Right cardiac atrium (tissue), 5 donors: Measurements from ENCODE around the gene ABHD16B. TPM values are rescaled to one million over a fixed set of nuclear protein-coding genes. Genes with fewer than 3 reads are reported as not detected.
"Not testable (repeated sequence)": the region's sequence is repeated elsewhere in the genome, so short reads cannot be mapped to it uniquely, and the experiment has no call there.

Experiments used
- ATAC-seq, 2 donors: fragments of 200-7000 bp; cut with Tn5 transposase; one replicate each; pipeline versions ENCODE4 v1.8.0 to v1.9.1; 2020; ENCODE audit warnings: moderate library complexity in 2 of 2, mild to moderate bottlenecking in 1 of 2
- DNase-seq, 3 donors: peaks; one replicate each; pipeline ENCODE4 v3.0.0-alpha.2; 2020
- H3K27ac ChIP-seq: one replicate; pipeline ENCODE4 v1.5.1; 2013; ENCODE audit warnings: mild to moderate bottlenecking, low read length, control low read depth, moderate library complexity
- H3K27me3 ChIP-seq: one replicate; pipeline ENCODE4 v1.6.1; 2013; ENCODE audit not compliant: control insufficient read depth, insufficient read depth
- H3K4me1 ChIP-seq: one replicate; pipeline ENCODE4 v1.6.1; 2013; ENCODE audit warnings: low read length; ENCODE audit not compliant: control insufficient read depth, insufficient read depth
- H3K4me3 ChIP-seq: one replicate; pipeline ENCODE4 v1.5.1; 2013; ENCODE audit warnings: low read length, control low read depth
- H3K9me3 ChIP-seq: one replicate; pipeline ENCODE4 v1.6.1; 2013; ENCODE audit warnings: low read length; ENCODE audit not compliant: control insufficient read depth
- WGBS: extraction: QIAGEN DNeasy Blood & Tissue Kit; methylation state at CpG from one replicate; pipeline ENCODE4 v1.1.7; 2013; 5-methylcytosine and 5-hydroxymethylcytosine counted together
- intact Hi-C, 4 donors: fragments of 100-400 bp; cut with DNase I; formaldehyde crosslinking; loops; one replicate each; pipeline versions ENCODE4 v1.11.0 to v1.14.0; 2022 to 2023
- polyA plus RNA-seq: library from polyadenylated mRNA; stranded (reverse); fragments of 200-250 nt; gene quantifications from one replicate; pipeline ENCODE4 v1.2.3, GENCODE V29; 2013
- total RNA-seq, 4 donors: library from RNA; stranded (reverse); fragmentation: NEBNext Ultra II Directional; extraction: Animal tissue kit (Norgen Biotek cat#: 25700); gene quantifications; one replicate each; pipeline ENCODE4 v1.2.1, GENCODE V29; 2021
- donor health status: healthy with polysubstance abuse.
- donor health status: DM: no; HTN: yes; CAD: no.
- donor health status: DM: no; HTN: no; CAD: no.
- donor health status: DM: no; HTN: yes; CAD: no; lungs with severe emphysema.
- donor health status: DM: yes; HTN: yes; CAD: no.

Gene ABHD16B
- total and polyA plus RNA-seq, 5 donors: 0.54 TPM; not detected in 4

- intact Hi-C loops: no loop called here
- Histone ChIP-seq H3K27ac (peak overlapping the region; percentile 83), H3K4me1 (peaks cover 7% of the 10 kb centered on the region), H3K4me3 (no peak overlapping the region), H3K27me3 (no peaks in the 10 kb centered on the region), H3K9me3 (no peaks in the 10 kb centered on the region)
- WGBS: 27% methylated on average over 16 of the region's 16 CpGs
- peak; percentile 32 to 57 for ATAC-seq
- peak; percentile 52 to 74 (median 72) for DNase-seq
Observed at GRCh38 chr20:63847237-63848002, 13.9 kb upstream of the ABHD16B start.

GRCh38 chr20:63848003-63848911, 13.0 kb upstream of the ABHD16B start:
- Histone ChIP-seq H3K9me3 (no peaks in the 10 kb centered on the region), H3K27ac (peak overlapping the region; percentile 83), H3K4me1 (peaks cover 7% of the 10 kb centered on the region), H3K27me3 (no peaks in the 10 kb centered on the region), H3K4me3 (no peak overlapping the region)
- peak; percentile 31 to 54 for ATAC-seq
- intact Hi-C loops: no loop called here
- 59% methylated on average over 28 of the region's 28 CpGs for WGBS
- DNase-seq: peak; percentile 50 to 79 (median 78)

GRCh38 chr20:63850689-63851547, 10.4 kb upstream of the ABHD16B start:
- no peak overlapping the region for H3K27ac ChIP-seq
- peaks cover 12% of the 10 kb centered on the region for H3K4me1 ChIP-seq
- WGBS: 80% methylated on average over 27 of the region's 27 CpGs
- peak in 1 of 3 donors; percentile 10 for DNase-seq
- H3K4me3 ChIP-seq: no peak overlapping the region
- intact Hi-C loops: no loop called here
- ATAC-seq: no peak
- no peaks in the 10 kb centered on the region for H3K9me3 ChIP-seq
- H3K27me3 ChIP-seq: no peaks in the 10 kb centered on the region

GRCh38 chr20:63851548-63851943, 9.8 kb upstream of the ABHD16B start:
- ATAC-seq, H3K27me3 ChIP-seq, H3K9me3 ChIP-seq, H3K4me3 ChIP-seq, intact Hi-C loops, DNase-seq, H3K27ac ChIP-seq: not testable (repeated sequence)
- 86% methylated on average over 14 of the region's 14 CpGs for WGBS
- H3K4me1 ChIP-seq: peaks cover 10% of the 10 kb centered on the region

- WGBS: 67% methylated on average over 4 of the region's 4 CpGs
- H3K27me3 ChIP-seq, H3K4me1 ChIP-seq, H3K9me3 ChIP-seq, DNase-seq, ATAC-seq, intact Hi-C loops, H3K4me3 ChIP-seq: not testable (repeated sequence)
- H3K27ac ChIP-seq: peak overlapping the region; percentile 27
Observed at GRCh38 chr20:63853733-63854068, 7.6 kb upstream of the ABHD16B start.

GRCh38 chr20:63854069-63854765, 7.1 kb upstream of the ABHD16B start:
- peak; percentile 32 to 70 for ATAC-seq
- H3K9me3 ChIP-seq: no peaks in the 10 kb centered on the region
- DNase-seq: peak; percentile 59 to 78 (median 70)
- no peak overlapping the region for H3K4me3 ChIP-seq
- peak overlapping the region; percentile 68 for H3K27ac ChIP-seq
- no peaks in the 10 kb centered on the region for H3K27me3 ChIP-seq
- 21% methylated on average over 17 of the region's 17 CpGs for WGBS
- intact Hi-C loops: no loop called here
- H3K4me1 ChIP-seq: peaks cover 8% of the 10 kb centered on the region

GRCh38 chr20:63854766-63855362, 6.4 kb upstream of the ABHD16B start:
- WGBS: 9% methylated on average over 25 of the region's 26 CpGs
- intact Hi-C loops: loop anchor here in 1 of 4 donors (5.0 kb wide), 1 partner anchor 78 kb away; no protein-coding TSS in a partner anchor
- no peaks in the 10 kb centered on the region for H3K9me3 ChIP-seq
- H3K4me1 ChIP-seq: peaks cover 8% of the 10 kb centered on the region
- peak overlapping the region; percentile 8 for H3K4me3 ChIP-seq
- H3K27me3 ChIP-seq: no peaks in the 10 kb centered on the region
- DNase-seq (peak; percentile 59 to 87 (median 85)), ATAC-seq (peak; percentile 25 to 52)
- peak overlapping the region; percentile 68 for H3K27ac ChIP-seq

GRCh38 chr20:63855363-63856097, 5.8 kb upstream of the ABHD16B start:
- peak overlapping the region; percentile 8 for H3K4me3 ChIP-seq
- no peaks in the 10 kb centered on the region for H3K27me3 ChIP-seq
- 42% methylated on average over 36 of the region's 36 CpGs for WGBS
- DNase-seq: peak in 1 of 3 donors; percentile 70
- intact Hi-C loops: loop anchor here in 1 of 4 donors (5.0 kb wide), 1 partner anchor 78 kb away; no protein-coding TSS in a partner anchor
- H3K4me1 ChIP-seq: peaks cover 8% of the 10 kb centered on the region
- ATAC-seq: peak in 1 of 2 donors; percentile 9
- H3K9me3 ChIP-seq: no peaks in the 10 kb centered on the region
- H3K27ac ChIP-seq: peak overlapping the region; percentile 10

GRCh38 chr20:63856098-63856511, 5.2 kb upstream of the ABHD16B start:
- ATAC-seq (no peak), DNase-seq (no peak)
- H3K4me3 ChIP-seq: no peak overlapping the region
- H3K27ac ChIP-seq: no peak overlapping the region
- H3K27me3 ChIP-seq: no peaks in the 10 kb centered on the region
- intact Hi-C loops: loop anchor here in 1 of 4 donors (5.0 kb wide), 1 partner anchor 79 kb away; no protein-coding TSS in a partner anchor
- no peaks in the 10 kb centered on the region for H3K9me3 ChIP-seq
- WGBS: 82% methylated on average over 22 of the region's 22 CpGs
- H3K4me1 ChIP-seq: peaks cover 8% of the 10 kb centered on the region
